ENCODE results near the gene ALOXE3.
"Not testable (repeated sequence)": the region's sequence is repeated elsewhere in the genome, so short reads cannot be mapped to it uniquely, and the experiment has no call there.

The ALOXE3 gene

GRCh38 chr17:8121407-8121680 is 3.0 kb upstream of the ALOXE3 start:
- DNase-seq: no peak

GRCh38 chr17:8120520-8121406 is 2.4 kb upstream of the ALOXE3 start:
- peak; percentile 64 for DNase-seq

DNA sequence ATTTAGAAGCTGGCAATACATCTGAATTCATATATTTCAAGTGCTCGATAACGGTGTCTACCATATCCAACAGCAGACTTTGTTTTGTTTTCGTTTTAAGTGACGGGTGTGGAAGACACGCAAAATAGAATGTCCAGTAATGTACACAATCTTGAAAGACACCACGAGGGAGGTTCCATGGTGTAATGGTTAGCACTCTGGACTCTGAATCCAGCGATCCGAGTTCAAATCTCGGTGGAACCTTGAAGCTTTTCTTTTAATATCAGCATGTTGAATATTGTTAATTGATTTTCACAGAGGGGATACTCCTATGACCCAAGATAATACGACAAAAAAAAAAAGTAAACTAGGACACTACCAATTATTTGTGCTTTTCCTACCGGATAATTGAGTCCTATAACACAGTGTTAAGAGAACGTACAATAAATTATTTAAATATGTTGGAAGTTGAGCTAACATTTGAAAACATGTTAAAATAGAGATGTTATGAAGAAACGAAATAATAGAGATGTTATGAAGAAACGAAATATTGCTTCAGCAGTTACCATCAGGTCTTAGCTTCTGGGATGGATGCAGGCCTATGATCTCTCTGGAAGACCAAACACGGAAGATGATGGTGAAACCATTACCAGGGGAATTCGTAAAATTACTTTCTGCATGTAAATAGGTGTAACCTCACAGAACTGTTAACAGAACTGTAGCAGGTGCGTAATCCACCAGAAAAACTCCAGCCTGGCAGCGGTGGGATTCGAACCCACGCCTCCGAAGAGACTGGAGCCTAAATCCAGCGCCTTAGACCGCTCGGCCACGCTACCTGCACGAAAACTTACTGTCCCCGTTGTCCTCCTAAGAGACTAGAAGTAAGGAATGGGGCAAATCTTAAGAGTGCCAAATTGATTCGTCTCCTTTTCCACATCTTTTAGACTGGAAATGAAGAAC is 1.5 kb upstream of the ALOXE3 start:
- DNase-seq: peak; percentile 78

GRCh38 chr17:8118769-8119580 is 661 bp upstream of the ALOXE3 start:
- peak; percentile 87 for DNase-seq

DNA sequence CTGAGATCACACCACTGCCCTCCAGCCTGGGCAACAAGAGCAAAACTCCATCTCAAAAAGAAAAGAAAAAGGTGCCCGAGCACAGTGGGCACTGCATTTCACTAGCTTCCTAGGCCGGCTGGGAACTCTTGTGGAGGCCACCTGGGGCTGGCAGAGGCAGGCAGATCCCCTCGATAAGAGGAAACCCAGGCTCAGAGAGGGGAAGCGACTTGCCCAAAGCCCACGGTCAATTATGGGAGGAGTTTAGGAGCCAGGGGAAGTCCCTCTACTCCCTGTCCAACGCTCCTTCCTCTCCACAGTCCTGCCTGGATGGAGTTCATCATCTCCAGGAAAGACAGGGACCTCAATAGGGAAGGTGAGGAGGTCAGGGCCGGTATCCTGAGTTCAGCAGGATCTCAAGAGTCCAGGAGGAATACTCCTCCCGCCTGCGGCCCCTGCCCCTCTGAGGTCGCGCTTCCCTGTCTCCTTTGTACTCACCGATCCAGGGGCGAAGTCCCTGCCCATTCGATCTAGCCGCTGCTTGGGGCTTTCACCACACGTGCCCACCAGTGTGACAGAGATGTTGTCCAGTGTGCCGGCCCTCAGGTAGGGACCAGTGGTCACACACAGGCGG is 841 bp downstream of the ALOXE3 start:
- no peak for DNase-seq

DNA sequence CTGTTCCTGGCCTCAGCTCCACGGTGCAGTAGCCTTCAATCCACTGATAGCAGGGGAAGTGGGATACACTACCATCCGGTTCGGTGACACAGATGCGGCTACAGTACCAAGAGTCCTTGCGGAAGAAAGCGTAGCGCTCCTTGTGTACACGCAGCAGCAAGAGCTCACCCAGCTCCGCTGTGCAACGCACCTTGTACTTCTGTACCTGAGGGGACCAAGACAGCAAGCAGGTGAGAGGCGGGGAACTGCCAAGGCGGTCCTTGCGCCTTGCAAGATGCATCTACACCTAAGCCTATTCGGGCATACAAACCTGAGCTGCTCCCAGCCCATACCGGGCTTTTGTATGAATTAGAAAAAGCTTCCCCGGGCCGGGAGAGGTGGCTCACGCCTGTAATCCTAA is 1.5 kb downstream of the ALOXE3 start:
- DNase-seq: peak; percentile 28

- no peak for DNase-seq
Observed at GRCh38 chr17:8110907-8111306, 7.4 kb downstream of the ALOXE3 start.

DNA sequence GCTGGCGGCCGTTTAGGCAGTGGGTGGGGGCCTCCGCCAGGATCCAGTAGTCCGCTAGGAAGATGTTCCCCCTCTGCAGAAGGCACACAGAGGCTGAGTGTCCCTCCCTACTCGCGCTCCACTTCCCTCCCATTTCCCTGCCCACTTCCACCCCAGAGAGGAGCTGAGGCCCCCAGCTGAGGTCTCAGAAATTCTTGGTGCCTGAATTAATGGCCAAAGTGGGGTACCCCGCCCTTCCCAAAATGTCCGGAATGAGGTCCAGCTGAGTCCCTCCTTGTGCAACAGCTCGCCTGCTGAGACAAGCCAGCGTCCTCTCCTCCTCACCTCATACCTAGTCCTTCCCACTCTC is 7.9 kb downstream of the ALOXE3 start:
- DNase-seq: no peak

DNA sequence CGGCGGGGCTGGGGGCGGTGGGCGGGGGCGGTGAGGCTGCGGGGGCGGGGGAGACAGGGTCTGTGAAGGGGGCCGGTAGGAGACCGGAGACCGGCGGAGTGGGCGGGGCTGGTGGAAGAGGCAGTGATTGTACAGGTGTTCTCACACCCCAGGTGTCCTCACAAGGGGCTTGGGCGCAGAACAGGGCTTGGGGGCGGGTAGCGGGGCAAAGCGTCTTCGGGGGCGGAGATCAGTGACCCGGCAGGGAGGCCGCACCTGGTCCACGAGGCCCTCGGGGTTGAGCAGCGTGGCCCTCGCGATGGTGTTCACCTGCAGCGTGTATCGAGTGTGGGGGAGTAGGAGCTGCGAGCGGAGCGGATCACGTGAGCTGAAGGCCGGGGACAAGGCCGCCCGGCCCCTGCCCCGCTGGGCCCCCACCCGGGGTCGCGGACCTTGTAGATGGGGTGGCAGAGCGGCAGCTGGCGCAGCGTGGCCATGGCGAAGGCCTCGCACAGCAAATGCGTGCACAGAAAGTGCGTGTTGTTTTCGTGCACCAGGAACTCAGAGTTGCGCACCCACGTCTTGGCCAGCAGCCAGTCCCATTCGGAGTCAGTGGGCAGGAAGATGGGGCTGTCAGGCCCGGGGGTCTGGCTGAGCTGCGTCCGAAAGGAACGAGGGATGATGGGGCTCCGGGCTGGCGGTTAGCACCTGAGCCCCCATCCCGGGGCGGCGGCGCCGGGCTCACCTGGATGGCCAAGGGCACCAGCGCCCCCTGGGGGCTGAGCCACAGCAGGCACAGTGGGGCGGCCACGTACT is 8.5 kb downstream of the ALOXE3 start:
- DNase-seq: peak; percentile 93

DNA sequence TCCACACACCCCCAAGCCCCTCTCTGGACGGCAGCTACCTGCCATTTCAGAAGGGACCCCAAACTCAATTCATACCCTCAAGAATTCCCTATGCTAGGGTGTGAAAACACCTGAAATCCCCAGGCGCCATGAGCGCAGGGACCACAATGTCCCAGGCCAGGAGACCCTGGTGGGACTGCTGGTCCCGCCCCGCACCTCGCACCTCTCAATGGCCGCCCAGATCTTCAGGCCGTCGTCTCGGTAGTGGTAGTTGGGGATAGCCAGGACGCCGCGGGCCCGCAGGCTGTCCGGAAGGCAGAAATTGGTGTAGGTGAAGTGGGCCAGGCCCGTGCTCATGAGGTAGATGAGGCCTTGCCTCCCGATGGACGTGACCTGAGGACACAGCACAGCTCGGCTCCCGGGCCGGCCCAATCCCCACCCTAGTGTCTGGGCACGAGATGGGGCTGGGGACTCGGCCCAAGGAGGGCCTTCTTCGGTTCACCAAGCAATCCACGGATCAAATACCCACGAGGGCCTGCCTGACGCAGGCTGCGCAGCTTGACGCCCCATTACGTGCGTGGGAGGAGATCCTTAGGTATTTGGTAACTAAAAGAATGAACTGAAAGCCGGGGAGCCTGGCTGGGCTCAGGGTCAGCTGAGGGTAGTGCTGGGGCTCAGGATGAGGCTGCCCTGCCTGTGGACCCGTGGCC is 9.2 kb downstream of the ALOXE3 start:
- no peak for DNase-seq

DNA sequence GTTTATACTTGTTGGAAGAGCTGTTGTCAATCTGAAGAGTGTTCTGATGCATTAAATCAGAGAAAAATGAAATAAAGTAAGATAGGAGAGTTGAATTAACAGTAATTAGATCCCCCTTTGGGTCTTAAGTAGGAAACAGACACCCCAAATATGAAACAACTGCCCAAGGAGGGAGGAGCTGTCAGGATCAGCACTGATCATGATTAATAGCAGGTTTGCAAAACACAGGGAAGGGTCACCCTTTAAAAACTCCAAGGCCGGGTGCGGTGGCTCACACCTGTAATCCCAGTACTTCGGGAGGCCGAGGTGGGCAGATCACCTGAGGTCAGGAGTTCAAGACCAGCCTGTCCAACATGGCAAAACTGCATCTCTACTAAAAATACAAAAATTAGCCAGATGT is 11.3 kb downstream of the ALOXE3 start:
- not testable (repeated sequence) for DNase-seq

DNA sequence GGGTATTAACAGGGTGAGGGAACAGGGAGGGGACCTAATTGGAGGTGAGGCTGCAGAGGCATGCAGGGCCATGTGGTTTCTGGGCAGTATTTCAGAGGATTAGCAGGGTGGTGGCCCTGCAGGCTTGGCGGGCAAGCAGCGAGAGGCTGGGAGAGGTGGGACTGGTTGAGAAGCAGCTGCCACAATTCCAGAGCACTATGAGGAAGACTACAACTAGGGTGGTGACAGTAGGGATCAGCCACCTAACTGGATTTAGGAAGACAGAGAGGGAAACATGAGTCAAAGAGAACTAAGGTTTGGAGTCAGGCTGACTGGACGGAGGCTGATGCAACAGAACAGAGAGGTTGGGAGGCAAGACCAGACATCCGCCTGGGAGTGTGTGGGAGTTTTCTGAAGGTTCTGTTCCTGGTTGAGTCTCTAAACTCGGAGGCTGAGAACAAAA is 12.3 kb downstream of the ALOXE3 start:
- no peak for DNase-seq

GRCh38 chr17:8104911-8105310 is 13.4 kb downstream of the ALOXE3 start:
- DNase-seq: no peak

GRCh38 chr17:8103549-8103948 is 14.8 kb downstream of the ALOXE3 start:
- DNase-seq: no peak

DNA sequence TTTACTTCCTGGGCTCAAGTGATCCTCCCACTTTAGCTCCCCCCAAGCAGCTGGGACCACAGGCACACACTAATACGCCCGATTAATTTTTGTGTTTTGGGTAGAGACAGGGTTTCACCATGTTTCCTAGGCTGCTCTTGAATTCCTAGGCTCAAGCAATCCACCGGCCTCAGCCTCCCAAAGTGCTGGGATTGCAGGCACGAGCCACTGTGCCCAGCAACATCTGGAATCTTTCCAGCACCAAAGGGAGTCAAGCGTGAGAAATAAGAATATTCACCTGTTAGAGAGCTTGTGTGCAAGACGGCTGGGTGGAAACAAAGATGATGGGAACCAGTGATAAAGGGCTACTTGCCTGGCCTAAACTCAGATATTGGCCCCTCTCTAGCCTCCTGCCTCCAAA is 16.6 kb downstream of the ALOXE3 start:
- no peak for DNase-seq

DNA sequence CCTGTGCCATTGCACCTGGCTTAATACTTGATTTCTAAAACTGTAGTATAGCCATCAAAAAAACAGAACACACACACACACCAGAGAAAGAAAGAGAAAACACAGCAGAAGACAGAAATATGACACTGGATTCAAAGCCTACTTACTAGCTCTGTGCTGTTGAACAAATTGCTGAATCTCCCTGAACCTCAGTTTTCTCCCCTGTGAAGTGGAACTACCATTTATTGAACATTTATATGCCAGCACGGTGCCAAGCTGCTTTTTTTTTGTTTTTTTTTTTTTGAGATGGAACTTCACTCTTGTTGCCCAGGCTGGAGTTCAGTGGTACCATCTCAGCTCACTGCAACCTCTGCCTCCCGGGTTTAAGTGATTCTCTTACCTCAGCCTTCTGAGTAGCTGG is 17.6 kb downstream of the ALOXE3 start:
- DNase-seq: no peak

DNA sequence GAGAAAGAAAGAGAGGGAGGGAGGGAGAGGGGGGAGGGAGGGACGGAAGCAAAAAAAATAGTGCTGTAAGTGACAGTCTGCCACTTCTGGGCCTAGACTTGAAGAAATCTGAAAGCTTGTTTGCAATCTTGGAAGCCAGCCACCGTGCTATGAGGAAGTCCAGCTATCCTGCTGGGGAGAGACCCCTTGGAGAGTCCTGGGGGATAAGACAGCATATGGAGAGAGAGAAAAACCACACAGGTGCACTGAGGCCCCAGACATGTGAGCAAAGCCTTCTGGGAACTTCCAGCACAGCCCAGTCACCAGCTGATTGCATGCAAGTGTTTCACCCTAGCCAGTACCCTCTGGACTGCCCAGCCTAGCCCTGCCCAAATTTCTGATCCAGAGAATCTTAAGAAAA is 18.2 kb downstream of the ALOXE3 start:
- no peak for DNase-seq

DNA sequence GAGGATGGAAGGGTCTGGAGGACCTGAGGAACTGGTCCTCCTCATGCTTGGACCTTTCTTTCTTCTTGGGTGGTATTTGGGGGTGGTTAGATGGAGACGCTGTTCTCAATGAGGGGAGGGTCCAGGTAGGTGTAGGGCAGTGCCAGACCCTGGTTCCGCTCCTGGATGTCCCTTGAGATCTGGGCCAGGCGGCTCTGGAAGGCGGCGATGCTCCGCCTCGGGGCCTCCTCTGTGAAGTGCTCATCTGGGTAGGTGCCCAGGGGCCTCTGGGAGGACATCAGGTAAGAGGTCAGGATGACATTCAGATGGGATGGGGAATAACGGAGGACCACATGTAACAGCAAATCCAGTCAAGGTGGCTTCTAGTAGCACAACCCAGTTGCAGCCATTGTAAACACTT is 21.8 kb downstream of the ALOXE3 start:
- DNase-seq: no peak

GRCh38 chr17:8095361-8095760 is 23.0 kb downstream of the ALOXE3 start:
- DNase-seq: no peak

DNA sequence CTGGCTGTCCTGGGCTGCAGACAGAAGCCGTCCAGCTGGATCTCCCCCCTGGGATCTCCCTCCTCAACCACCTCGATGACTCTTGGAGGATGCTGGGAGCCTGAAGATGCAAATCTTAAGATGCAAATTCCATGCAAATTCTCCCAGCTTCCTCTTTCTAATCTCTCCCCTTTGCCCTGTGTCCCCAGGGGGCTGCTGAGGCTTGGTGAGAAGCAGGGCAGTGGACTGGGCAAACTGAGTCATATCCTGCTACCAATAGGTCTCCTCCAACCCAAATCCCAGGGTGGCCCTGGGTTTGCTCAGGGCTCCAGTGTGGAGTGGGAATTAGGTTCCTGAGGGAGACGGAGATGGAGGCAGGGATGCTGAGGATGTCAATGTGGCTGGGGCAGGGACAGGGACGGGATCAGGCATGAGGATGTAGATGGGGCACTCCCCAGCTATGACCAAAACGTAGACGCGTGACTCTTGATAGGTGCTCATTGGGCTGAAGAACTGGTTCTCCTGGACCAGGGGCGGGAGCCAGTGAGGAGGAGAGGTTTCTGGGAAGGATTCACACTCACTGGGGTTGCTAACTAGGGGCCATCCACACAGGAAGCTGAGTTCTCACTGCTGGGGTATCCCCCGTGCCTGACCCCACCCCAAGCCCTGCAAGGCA is 27.2 kb downstream of the ALOXE3 start:
- no peak for DNase-seq

DNA sequence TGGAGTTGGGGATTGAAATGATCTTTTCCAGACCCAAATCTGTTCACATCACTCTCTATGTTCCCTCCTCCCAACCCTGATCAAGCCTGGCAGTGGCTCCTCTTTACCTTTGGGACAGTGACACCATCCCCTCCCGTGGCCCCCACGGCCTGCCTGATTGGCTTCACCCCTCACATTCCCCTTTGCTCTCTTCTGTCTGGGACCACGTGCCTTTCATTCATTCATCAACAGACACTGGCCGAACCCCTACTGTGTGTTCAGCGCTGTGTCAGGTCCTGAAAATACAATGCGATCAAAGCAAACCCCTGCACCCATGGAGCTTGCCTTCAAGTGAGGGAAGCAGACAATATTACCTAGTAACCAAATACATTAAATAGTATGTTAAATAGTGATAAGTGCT is 28.6 kb downstream of the ALOXE3 start:
- no peak for DNase-seq
